GM12875 (cell line): ENCODE measurements around the gene KCNG4.
"Not testable (repeated sequence)": the region's sequence is repeated elsewhere in the genome, so short reads cannot be mapped to it uniquely, and the experiment has no call there.

Experiments
- H3K4me3 ChIP-seq: one replicate; pipeline ENCODE4 v1.5.1; 2011; ENCODE audit warnings: low read depth, low read length, control low read depth
- CTCF ChIP-seq: IDR thresholded peaks from 2 replicates; pipeline ENCODE4 v1.5.1; 2011; ENCODE audit warnings: low read depth, mild to moderate bottlenecking, control low read depth, inconsistent platforms, low read length, moderate library complexity, borderline replicate concordance; ENCODE audit not compliant: insufficient read depth

The KCNG4 gene

GRCh38 chr16:84223456-84223855 is 16.4 kb downstream of the KCNG4 start:
- H3K4me3 ChIP-seq: no peak overlapping the region
- TF ChIP-seq CTCF: no peak

- H3K4me3 ChIP-seq: no peak overlapping the region
- TF ChIP-seq CTCF: no peak
These were observed 19.0 kb downstream of the KCNG4 start for GRCh38 chr16:84220851-84221250.

GRCh38 chr16:84218956-84219355 is 20.9 kb downstream of the KCNG4 start:
- H3K4me3 ChIP-seq: no peak overlapping the region

GRCh38 chr16:84218176-84218823 is 21.5 kb downstream of the KCNG4 start:
- TF ChIP-seq CTCF: no peak
- no peak overlapping the region for H3K4me3 ChIP-seq

More at GRCh38 chr16:84218956-84219355, 20.9 kb downstream of the KCNG4 start:
- no peak for TF ChIP-seq CTCF

GRCh38 chr16:84216144-84216543 is 23.7 kb downstream of the KCNG4 start:
- H3K4me3 ChIP-seq: not testable (repeated sequence)

GRCh38 chr16:84215531-84215930 is 24.3 kb downstream of the KCNG4 start:
- H3K4me3 ChIP-seq: no peak overlapping the region
- no peak for TF ChIP-seq CTCF

GRCh38 chr16:84214451-84215066 is 25.3 kb downstream of the KCNG4 start:
- no peak overlapping the region for H3K4me3 ChIP-seq
- TF ChIP-seq CTCF: no peak
